ENCODE measurements around the gene FAM221B.

The FAM221B gene

GRCh38 chr9:35771075-35771433 lies 57.5 kb downstream of the FAM221B start:
- peaks cover 20% of the 10 kb centered on the region for H3K4me1 ChIP-seq (ENCODE audit: control insufficient read depth, insufficient read depth, low read length, unreplicated experiment)
- no peaks in the 10 kb centered on the region for H3K27me3 ChIP-seq (ENCODE audit: insufficient read depth, low read length)
- 0 out of 2 replicates have a peak overlapping the region, but pooled peaks have one; percentile 6 for H3K27ac ChIP-seq (ENCODE audit: low read depth, low read length)
- H3K79me2 ChIP-seq (ENCODE audit: control insufficient read depth, insufficient read depth, low read length, unreplicated experiment): no peaks in the 10 kb centered on the region
- no peak overlapping the region for H2AFZ ChIP-seq (ENCODE audit: low read length, unreplicated experiment)
- no peaks in the 10 kb centered on the region for H3K36me3 ChIP-seq (ENCODE audit: insufficient read depth, low read length)
- H3K4me3 ChIP-seq (ENCODE audit: low read depth, low read length): no peak overlapping the region

GRCh38 chr9:35769763-35770162 lies 58.8 kb downstream of the FAM221B start:
- H2AFZ ChIP-seq (ENCODE audit: low read length, unreplicated experiment): no peak overlapping the region
- H3K27me3 ChIP-seq (ENCODE audit: insufficient read depth, low read length): no peaks in the 10 kb centered on the region
- no peaks in the 10 kb centered on the region for H3K36me3 ChIP-seq (ENCODE audit: insufficient read depth, low read length)
- no peaks in the 10 kb centered on the region for H3K79me2 ChIP-seq (ENCODE audit: control insufficient read depth, insufficient read depth, low read length, unreplicated experiment)
- peaks cover 20% of the 10 kb centered on the region for H3K4me1 ChIP-seq (ENCODE audit: control insufficient read depth, insufficient read depth, low read length, unreplicated experiment)
- H3K4me3 ChIP-seq (ENCODE audit: low read depth, low read length): no peak overlapping the region
- no peak overlapping the region for H3K27ac ChIP-seq (ENCODE audit: low read depth, low read length)

GRCh38 chr9:35767458-35767857 lies 61.1 kb downstream of the FAM221B start:
- Histone ChIP-seq H3K36me3 (ENCODE audit: insufficient read depth, low read length) (no peaks in the 10 kb centered on the region), H3K4me1 (ENCODE audit: control insufficient read depth, insufficient read depth, low read length, unreplicated experiment) (peaks cover 20% of the 10 kb centered on the region), H3K27me3 (ENCODE audit: insufficient read depth, low read length) (no peaks in the 10 kb centered on the region), H3K27ac (ENCODE audit: low read depth, low read length) (no peak overlapping the region), H2AFZ (ENCODE audit: low read length, unreplicated experiment) (no peak overlapping the region), H3K79me2 (ENCODE audit: control insufficient read depth, insufficient read depth, low read length, unreplicated experiment) (no peaks in the 10 kb centered on the region), H3K4me3 (ENCODE audit: low read depth, low read length) (no peak overlapping the region)

GRCh38 chr9:35766997-35767396 lies 61.5 kb downstream of the FAM221B start:
- Histone ChIP-seq H3K27ac (ENCODE audit: low read depth, low read length) (no peak overlapping the region), H3K79me2 (ENCODE audit: control insufficient read depth, insufficient read depth, low read length, unreplicated experiment) (no peaks in the 10 kb centered on the region), H2AFZ (ENCODE audit: low read length, unreplicated experiment) (no peak overlapping the region), H3K4me3 (ENCODE audit: low read depth, low read length) (no peak overlapping the region), H3K36me3 (ENCODE audit: insufficient read depth, low read length) (no peaks in the 10 kb centered on the region), H3K27me3 (ENCODE audit: insufficient read depth, low read length) (no peaks in the 10 kb centered on the region), H3K4me1 (ENCODE audit: control insufficient read depth, insufficient read depth, low read length, unreplicated experiment) (peaks cover 17% of the 10 kb centered on the region)

Measured in ACC112 (cell line).